ENCODE data around the gene ANO6. TPM values are rescaled to one million over a fixed set of nuclear protein-coding genes. Genes with fewer than 3 reads are reported as not detected.
"Not testable (repeated sequence)": the region's sequence is repeated elsewhere in the genome, so short reads cannot be mapped to it uniquely, and the experiment has no call there.

Gene ANO6
- total RNA-seq, 1 experiment from 2014 or later: 62.1 TPM

GRCh38 chr12:45348311-45348710 is 132.4 kb downstream of the ANO6 start:
- no peak for DNase-seq (ENCODE audit: low read depth)

- DNase-seq (ENCODE audit: low read depth): no peak
These were observed 133.1 kb downstream of the ANO6 start for GRCh38 chr12:45348986-45349385.

- DNase-seq (ENCODE audit: low read depth): peak; percentile 38
These were observed 134.0 kb downstream of the ANO6 start for GRCh38 chr12:45349916-45350315.

GRCh38 chr12:45350861-45351260 is 135.0 kb downstream of the ANO6 start:
- DNase-seq (ENCODE audit: low read depth): peak; percentile 39

GRCh38 chr12:45351921-45352670 is 136.2 kb downstream of the ANO6 start:
- DNase-seq (ENCODE audit: low read depth): no peak

GRCh38 chr12:45353944-45354343 is 138.0 kb downstream of the ANO6 start:
- no peak for DNase-seq (ENCODE audit: low read depth)

GRCh38 chr12:45354399-45354798 is 138.5 kb downstream of the ANO6 start:
- DNase-seq (ENCODE audit: low read depth): no peak

GRCh38 chr12:45355730-45356129 is 139.8 kb downstream of the ANO6 start:
- DNase-seq (ENCODE audit: low read depth): peak; percentile 41

- no peak for DNase-seq (ENCODE audit: low read depth)
These were observed 141.1 kb downstream of the ANO6 start for GRCh38 chr12:45356822-45357538.

GRCh38 chr12:45357539-45358417 is 141.9 kb downstream of the ANO6 start:
- DNase-seq (ENCODE audit: low read depth): no peak

GRCh38 chr12:45362291-45362690 is 146.4 kb downstream of the ANO6 start:
- DNase-seq (ENCODE audit: low read depth): no peak

- DNase-seq (ENCODE audit: low read depth): no peak
These were observed 148.0 kb downstream of the ANO6 start for GRCh38 chr12:45363903-45364302.

GRCh38 chr12:45368841-45369489 is 153.1 kb downstream of the ANO6 start:
- peak; percentile 73 for DNase-seq (ENCODE audit: low read depth)

- no peak for DNase-seq (ENCODE audit: low read depth)
These were observed 161.9 kb downstream of the ANO6 start for GRCh38 chr12:45377815-45378214.

GRCh38 chr12:45379261-45379660 is 163.4 kb downstream of the ANO6 start:
- peak; percentile 9 for DNase-seq (ENCODE audit: low read depth)

GRCh38 chr12:45381351-45381750 is 165.5 kb downstream of the ANO6 start:
- DNase-seq (ENCODE audit: low read depth): no peak

- peak; percentile 45 for DNase-seq (ENCODE audit: low read depth)
These were observed 172.7 kb downstream of the ANO6 start for GRCh38 chr12:45388545-45388944.

GRCh38 chr12:45389426-45389825 is 173.5 kb downstream of the ANO6 start:
- DNase-seq (ENCODE audit: low read depth): no peak

GRCh38 chr12:45397499-45397898 is 181.6 kb downstream of the ANO6 start:
- DNase-seq (ENCODE audit: low read depth): not testable (repeated sequence)

- DNase-seq (ENCODE audit: low read depth): no peak
These were observed 182.7 kb downstream of the ANO6 start for GRCh38 chr12:45398552-45398951.

GRCh38 chr12:45400991-45401390 is 185.1 kb downstream of the ANO6 start:
- DNase-seq (ENCODE audit: low read depth): no peak

GRCh38 chr12:45402288-45402687 is 186.4 kb downstream of the ANO6 start:
- DNase-seq (ENCODE audit: low read depth): no peak

Data from RPMI7951 (cell line).